NCI-H1694 treated with DMSO at 0.1 percent for 48 hours (cell line): ENCODE measurements around the gene CBFA2T3.
A peak's percentile ranks its signal among the peaks of the same experiment; 100 is the strongest.

Experiments
- DNase-seq: peaks from one replicate; lab custom pipeline; 2025; lab: John Stamatoyannopoulos, UW

Gene CBFA2T3

GRCh38 chr16:88995746-88996535 lies 18.9 kb upstream of the CBFA2T3 start:
- no peak for DNase-seq

DNA sequence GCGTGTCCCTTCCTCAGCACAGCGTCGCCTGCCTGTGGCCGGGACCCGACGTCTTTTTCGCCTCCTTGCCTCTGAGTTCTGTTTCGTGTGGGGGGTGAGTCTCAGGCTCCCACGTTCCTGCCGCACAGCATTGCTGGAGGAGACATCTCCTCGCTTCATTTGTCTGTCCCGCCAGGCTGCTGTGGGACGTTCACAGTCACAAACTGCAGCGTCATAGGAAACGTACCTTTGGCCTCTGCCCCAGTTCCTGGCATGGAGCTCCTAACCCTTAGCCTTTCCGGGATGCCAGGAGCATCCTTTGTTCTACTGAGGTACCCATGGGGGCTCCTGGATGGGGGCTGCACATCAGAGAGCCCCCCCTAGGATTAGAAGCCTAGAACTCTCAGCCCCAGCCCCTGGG lies 18.2 kb upstream of the CBFA2T3 start:
- no peak for DNase-seq

DNA sequence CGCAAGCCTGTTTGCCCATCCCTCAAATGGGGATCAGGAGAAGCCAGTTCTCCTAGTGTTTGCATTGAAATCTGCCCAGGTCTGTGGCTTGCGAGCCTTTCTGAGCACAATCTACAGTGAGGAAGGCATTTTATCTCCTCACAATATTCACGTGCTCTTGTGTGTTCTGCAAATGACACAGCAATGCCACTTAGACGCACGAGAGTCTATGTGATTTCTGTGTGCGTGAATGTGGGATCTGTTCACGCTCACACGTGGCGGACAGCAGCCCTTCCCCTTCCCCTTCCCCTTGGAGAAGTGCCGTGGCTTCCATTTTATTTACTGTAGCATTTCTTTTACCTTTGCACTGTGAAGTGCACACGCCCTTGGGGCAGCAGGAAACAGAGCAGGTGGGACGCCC lies 17.7 kb upstream of the CBFA2T3 start:
- DNase-seq = no peak

- no peak for DNase-seq
Measured at GRCh38 chr16:88993946-88994600, 17.1 kb upstream of the CBFA2T3 start.

- DNase-seq = no peak
Measured at GRCh38 chr16:88993166-88993761, 16.3 kb upstream of the CBFA2T3 start.

- DNase-seq = peak; percentile 40
Measured at GRCh38 chr16:88992351-88993165, 15.6 kb upstream of the CBFA2T3 start.

- DNase-seq = peak; percentile 35
Measured at GRCh38 chr16:88991813-88992350, 14.9 kb upstream of the CBFA2T3 start.

- DNase-seq = no peak
Measured at GRCh38 chr16:88989852-88990547, 13.0 kb upstream of the CBFA2T3 start.

DNA sequence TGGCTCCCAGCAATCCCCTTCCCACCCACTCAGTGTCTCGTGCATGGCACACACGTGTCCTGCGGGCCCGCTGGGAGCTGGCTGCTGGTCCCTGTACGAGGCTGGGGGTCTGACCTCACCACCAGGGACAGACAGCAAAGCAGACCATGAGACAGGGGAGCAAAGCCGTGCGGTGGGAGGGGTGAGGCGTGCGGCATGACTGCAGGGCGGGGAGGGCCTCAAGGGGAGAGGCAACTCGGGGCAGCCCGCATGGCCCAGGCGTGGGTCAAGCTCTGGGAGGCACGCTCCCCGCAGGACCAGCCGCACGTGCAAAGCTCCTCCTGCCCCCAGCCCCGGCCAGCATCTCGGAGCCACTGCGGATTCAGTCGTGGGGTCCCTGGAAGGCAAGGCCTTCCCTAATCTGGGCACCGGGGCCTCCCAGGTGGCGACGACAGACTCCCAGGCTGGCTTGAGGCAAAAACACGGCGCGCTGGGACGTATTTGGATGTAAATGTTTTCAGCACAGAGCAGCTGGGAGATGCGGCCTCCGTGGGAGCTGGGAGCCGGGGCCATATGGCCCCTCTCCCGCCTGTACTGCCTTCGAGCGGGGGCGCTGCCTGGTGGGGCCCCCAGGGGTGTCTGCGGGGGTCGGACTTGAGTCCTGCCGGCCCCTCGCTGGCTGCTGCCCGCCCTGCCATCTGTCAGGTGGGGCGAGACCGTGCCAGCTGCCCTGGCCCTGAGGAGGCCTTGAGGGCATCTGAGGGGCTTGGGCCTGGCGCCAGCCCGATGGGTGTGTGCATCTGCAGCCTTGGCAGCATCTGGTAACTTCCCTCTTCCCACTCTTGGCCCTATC lies 12.2 kb upstream of the CBFA2T3 start:
- peak; percentile 97 for DNase-seq

- DNase-seq = no peak
Measured at GRCh38 chr16:88985521-88985920, 8.5 kb upstream of the CBFA2T3 start.

GRCh38 chr16:88983771-88984687 lies 7.0 kb upstream of the CBFA2T3 start:
- no peak for DNase-seq

DNA sequence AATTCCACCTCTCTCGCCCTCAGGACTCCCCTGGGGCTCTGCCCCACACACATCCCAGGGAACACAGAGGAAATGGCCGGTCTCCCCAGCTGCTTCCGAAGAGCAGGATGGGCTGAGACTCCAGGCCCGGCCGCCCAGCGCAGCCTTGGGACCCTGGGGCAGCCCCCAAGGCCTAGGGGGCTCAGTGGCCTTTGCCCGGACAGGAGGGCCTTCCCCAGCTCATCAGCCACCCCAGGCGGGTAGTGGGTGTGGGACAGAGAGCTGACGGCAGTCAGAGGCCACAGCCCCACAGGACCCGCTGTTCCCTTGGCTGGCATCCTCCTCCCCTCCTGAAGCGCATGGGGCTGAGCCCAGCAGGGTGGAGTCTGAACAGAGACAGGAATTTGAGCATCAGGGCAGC lies 6.2 kb upstream of the CBFA2T3 start:
- no peak for DNase-seq

DNA sequence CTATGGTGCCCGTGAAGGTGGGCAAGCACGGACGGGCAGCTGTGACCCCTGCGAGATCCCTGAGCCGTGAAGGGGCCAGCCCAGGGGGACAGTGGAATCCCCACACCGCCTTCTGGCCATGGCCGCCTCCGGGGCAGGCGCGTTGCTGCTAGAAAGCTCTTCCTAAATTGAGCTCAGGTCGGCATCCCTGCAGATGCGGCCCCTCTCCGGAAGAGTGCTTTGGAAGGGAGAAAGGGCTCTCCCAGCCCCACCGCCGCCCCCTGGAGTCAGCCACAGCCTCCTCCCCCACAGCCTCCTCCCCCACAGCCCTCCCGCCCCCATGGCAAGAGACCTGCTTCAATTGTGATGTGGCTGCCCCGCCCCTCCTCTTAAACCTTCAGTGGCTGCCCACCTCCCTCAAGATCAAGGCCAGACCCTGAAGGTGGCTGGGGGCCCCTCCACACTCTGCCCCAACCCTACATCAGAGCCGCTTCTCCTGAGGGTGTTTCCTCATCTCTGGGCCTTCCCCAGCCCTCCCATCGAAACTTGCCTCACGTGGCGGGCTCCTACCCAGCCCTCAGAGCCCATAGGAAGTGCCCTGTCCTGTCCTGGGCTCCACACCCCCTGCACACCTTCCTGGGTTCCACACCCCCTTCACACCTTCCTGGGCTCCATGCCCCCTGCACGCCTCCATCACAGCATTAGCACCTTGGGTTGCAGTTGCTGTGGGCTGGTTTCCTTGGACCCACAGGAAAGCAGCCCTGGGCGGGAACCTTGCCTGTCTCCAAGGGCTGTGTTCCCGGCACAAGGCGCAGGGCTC lies 5.5 kb upstream of the CBFA2T3 start:
- DNase-seq = no peak

GRCh38 chr16:88979353-88980015 lies 2.5 kb upstream of the CBFA2T3 start:
- no peak for DNase-seq

DNA sequence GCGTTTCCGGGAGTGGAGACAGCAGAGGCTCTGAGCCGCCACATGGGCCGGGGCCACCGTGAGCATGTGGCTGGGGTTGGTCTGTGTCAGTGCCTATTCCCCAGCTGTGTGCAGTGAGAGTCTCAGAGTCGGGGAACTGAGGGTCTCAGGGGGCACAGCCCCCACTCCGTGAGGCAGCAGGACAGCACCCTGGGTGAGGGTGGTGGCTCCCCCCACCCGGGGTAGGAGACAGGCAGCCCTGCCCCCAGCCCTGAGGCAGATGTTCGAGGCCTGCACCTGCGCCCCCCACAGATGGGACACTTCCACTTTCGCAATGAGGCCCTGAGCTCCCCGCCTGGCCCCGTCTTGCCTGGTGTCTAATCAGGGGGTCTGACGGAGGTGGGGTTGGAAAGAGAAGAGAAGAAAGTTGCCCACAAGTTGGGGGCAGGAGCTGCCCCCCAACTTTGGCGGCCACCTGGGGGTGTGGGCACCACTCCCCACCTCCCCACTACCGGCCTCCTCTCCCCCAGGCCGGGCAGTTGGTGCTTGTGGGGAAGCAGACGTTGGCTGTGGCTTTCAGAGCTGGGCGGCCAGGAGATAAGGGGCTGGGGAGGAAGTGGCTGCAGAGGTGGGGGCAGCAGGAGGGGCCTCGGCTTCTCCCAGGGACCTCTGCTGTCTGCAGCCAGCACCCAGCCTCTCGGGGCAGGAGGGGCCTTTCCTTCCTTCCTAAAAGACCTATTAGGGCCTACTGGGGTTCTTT lies 1.8 kb upstream of the CBFA2T3 start:
- no peak for DNase-seq

GRCh38 chr16:88977812-88978607 lies 1.0 kb upstream of the CBFA2T3 start:
- DNase-seq = no peak
